HG02610 (cell line): ENCODE data around the gene TNC.

Experiments
- ATAC-seq: cut with Tn5 transposase; IDR thresholded peaks from one replicate; pipeline ENCODE4 v1.9.1; 2021; ENCODE audit warnings: mild to moderate bottlenecking, moderate library complexity; ENCODE audit not compliant: unreplicated experiment

Gene TNC

GRCh38 chr9:114981063-114981462 is 136.9 kb downstream of the TNC start:
- ATAC-seq, result no peak

- no peak for ATAC-seq
Measured at GRCh38 chr9:114973216-114973615, 144.7 kb downstream of the TNC start.

GRCh38 chr9:114972510-114973136 is 145.3 kb downstream of the TNC start:
- ATAC-seq, result no peak
